MCF 10A (cell line): ENCODE data around the gene LTO1. TPM values are rescaled to one million over a fixed set of nuclear protein-coding genes. Genes with fewer than 3 reads are reported as not detected.

Experiments
- BruUV-seq: library from RNA; stranded (reverse); fragments of 400-500 nt; replicated peaks from 2 replicates; lab custom pipeline; 2021; lab: Mats Ljungman, UMichigan
- CTCF ChIA-PET: fragments of 300-600 bp; sonication (Branson Sonifier 250); formaldehyde crosslinking; extraction: SDS; loops from one replicate; lab custom pipeline; 2021; ENCODE audit warnings: antibody characterized with exemption, inconsistent platforms; lab: Yijun Ruan, JAX
- POLR2A ChIA-PET: fragments of 300-600, 350-650 bp; sonication (Branson Sonifier 250); formaldehyde crosslinking; extraction: SDS; loops from one replicate; lab custom pipeline; 2020; ENCODE audit warnings: antibody characterized with exemption, inconsistent platforms; lab: Yijun Ruan, JAX
- DNase-seq: peaks from one replicate; pipeline ENCODE4 v3.0.0-alpha.2; 2018; ENCODE audit not compliant: unreplicated experiment
- H3K27ac Mint-ChIP-seq: one replicate; pipeline ENCODE4 v1.8.0; 2022; ENCODE audit warnings: mild to moderate bottlenecking, low read depth, mixed read lengths; ENCODE audit not compliant: unreplicated experiment
- H3K27me3 Mint-ChIP-seq: one replicate; pipeline ENCODE4 v1.8.0; 2022; ENCODE audit warnings: mixed read lengths; ENCODE audit not compliant: insufficient read depth, unreplicated experiment
- H3K36me3 Mint-ChIP-seq: one replicate; pipeline ENCODE4 v1.8.0; 2022; ENCODE audit warnings: mild to moderate bottlenecking, moderate library complexity, mixed read lengths; ENCODE audit not compliant: insufficient read depth, unreplicated experiment
- H3K4me1 Mint-ChIP-seq: one replicate; pipeline ENCODE4 v1.8.0; 2022; ENCODE audit warnings: mixed read lengths; ENCODE audit not compliant: insufficient read depth, unreplicated experiment
- H3K4me3 Mint-ChIP-seq: one replicate; pipeline ENCODE4 v1.8.0; 2022; ENCODE audit warnings: mild to moderate bottlenecking, moderate library complexity, mixed read lengths; ENCODE audit not compliant: unreplicated experiment
- H3K9me3 Mint-ChIP-seq: one replicate; pipeline ENCODE4 v1.8.0; 2022; ENCODE audit warnings: mixed read lengths; ENCODE audit not compliant: unreplicated experiment
- CTCF ChIP-seq: fragments of 200-600 bp; IDR thresholded peaks from one replicate; pipeline ENCODE4 v1.8.0; 2022; ENCODE audit warnings: antibody characterized with exemption, mild to moderate bottlenecking; ENCODE audit not compliant: unreplicated experiment
- intact Hi-C: fragments of 100-400 bp; cut with micrococcal nuclease; formaldehyde crosslinking; loops from 2 replicates; pipeline ENCODE4 v1.14.1; 2022
- total RNA-seq: library from RNA; stranded (reverse); gene quantifications from 2 replicates; pipeline ENCODE4 v1.2.3, GENCODE V29; 2022

The LTO1 gene
- total RNA-seq, 1 experiment from 2014 or later = 34.2 TPM

DNA sequence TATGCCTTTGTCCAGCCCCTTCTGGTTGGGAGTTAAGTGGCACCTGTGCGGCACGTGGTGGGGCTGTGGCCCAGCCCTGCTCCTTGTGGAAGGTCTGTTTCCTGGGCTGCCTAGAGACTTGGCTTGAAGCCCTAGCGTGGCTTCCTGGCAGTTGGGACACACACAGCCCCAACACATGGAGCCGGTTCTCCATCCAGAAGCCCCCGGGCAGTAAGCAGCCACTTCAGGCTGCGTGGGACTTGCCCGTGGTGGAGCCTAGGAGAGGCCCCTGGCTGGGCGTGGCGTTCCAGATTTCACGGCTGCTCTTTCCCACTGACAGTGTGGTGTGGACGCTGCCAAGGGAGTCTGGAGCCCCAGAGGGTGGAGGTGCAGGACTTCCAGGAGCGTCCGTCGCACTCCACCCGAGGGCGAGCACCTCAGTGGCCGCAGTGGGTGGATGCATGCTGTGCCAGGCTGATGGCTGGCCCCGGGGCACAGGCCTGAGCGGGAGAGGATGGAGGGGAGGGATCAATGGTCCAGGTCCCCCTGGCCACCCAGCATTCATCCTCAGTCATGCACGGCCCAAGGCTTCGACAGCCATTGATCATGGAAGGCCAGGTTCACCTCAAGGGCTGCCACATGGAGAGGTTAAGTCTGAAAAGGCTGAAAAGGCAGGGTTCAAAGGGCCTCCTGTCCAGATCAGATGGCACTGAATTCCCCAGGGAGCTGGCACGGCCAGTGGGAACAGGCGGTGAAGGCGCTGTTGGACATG is 24.9 kb downstream of the LTO1 start:
- intact Hi-C loops = no loop called here
- no peak for DNase-seq
- no peak for TF ChIP-seq CTCF
- no peaks in the 10 kb centered on the region for H3K4me1 Mint-ChIP-seq
- CTCF ChIA-PET = no interaction called here
- H3K27me3 Mint-ChIP-seq = no peaks in the 10 kb centered on the region
- BruUV-seq = no TSS peak
- POLR2A ChIA-PET = interaction anchor here (1.1 kb wide), 1 partner anchor 25 kb away, joined by 4 read pairs; the partner anchor contains the start of gene LTO1
- H3K36me3 Mint-ChIP-seq = peaks cover 71% of the 10 kb centered on the region
- no peak overlapping the region for H3K4me3 Mint-ChIP-seq
- H3K27ac Mint-ChIP-seq = no peak overlapping the region
- no peaks in the 10 kb centered on the region for H3K9me3 Mint-ChIP-seq

DNA sequence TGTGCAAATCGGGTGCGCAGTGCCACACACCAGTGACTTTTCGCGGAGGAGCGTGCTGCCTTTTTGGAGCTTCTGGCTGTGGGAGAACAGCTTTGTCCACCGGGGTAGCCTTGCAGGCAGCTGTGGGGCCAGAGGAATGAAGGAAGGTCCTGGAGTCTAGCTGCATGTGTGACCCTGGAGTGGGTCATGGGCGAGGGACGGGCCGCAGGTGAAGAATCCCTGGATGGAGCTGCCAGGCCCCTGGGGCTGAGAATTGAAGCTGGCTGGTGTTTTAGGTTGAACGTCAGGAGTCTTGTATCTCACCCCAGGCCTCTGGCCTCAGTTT is 25.6 kb downstream of the LTO1 start:
- POLR2A ChIA-PET = interaction anchor here (1.1 kb wide), 1 partner anchor 26 kb away, joined by 4 read pairs; the partner anchor contains the start of gene LTO1

DNA sequence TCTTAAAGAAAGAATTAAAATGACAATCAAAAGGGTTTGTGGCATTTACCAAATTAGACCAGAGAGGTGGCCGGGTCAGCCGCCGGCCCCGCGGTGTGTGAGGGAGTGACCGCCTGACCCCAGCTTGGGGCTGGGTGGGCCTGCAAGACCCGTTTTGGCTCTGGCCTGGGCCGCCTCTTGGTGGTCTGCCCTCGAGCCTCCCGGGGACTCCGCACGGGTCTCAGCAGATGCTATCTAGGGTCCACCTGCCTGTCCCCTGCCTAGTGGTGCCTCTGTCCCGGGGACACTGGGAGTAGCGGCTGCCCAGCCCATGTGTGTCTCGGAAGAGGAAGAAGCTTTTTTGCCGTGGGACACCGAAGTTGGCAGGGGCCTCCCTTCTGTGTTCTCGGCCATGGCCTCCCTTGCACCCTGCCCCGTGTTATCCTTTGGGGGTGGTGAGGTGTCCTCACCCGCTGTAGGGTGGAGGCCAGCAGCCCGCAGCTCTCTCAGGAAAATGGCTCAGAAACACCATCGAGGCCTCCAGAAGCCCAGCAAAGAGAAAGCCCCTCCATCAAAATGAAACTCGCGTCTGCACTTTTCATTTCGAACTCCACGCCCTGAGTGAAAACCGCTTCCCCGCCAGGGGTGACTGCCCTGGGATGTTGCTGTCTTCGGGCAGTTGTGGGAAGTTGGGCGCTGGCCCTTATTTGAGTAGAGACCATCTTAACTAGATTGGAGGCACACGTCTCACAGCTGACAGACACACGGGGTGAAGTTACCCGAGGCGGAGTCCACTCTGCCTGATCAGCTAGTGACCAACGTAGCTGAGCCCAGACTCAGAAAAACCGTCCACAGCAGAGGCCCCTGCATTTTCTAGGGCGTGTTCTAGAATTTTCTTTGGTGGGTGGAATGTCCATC is 26.2 kb downstream of the LTO1 start:
- H3K9me3 Mint-ChIP-seq = no peaks in the 10 kb centered on the region
- peaks cover 78% of the 10 kb centered on the region for H3K36me3 Mint-ChIP-seq
- TF ChIP-seq CTCF = no peak
- H3K27me3 Mint-ChIP-seq = no peaks in the 10 kb centered on the region
- no peak for DNase-seq
- CTCF ChIA-PET = interaction anchor here (0.5 to 1.1 kb wide), 4 partner anchors 349 to 677 kb away, joined by 3 to 5 read pairs (median 4); no protein-coding TSS in a partner anchor
- no peak overlapping the region for H3K4me3 Mint-ChIP-seq
- POLR2A ChIA-PET = interaction anchor here (0.7 to 1.1 kb wide), 2 partner anchors 26 to 535 kb away, joined by 3 to 4 read pairs; partner anchors contain the start of gene LTO1
- intact Hi-C loops = no loop called here
- H3K27ac Mint-ChIP-seq = no peak overlapping the region
- no TSS peak for BruUV-seq
- H3K4me1 Mint-ChIP-seq = peaks cover 5% of the 10 kb centered on the region

More for the DNA sequence above, 25.6 kb downstream of the LTO1 start:
- Mint-ChIP-seq H3K27ac (no peak overlapping the region), H3K4me1 (no peaks in the 10 kb centered on the region), H3K27me3 (no peaks in the 10 kb centered on the region), H3K36me3 (peaks cover 72% of the 10 kb centered on the region), H3K9me3 (no peaks in the 10 kb centered on the region), H3K4me3 (no peak overlapping the region)
- TF ChIP-seq CTCF = no peak
- no peak for DNase-seq
- CTCF ChIA-PET = interaction anchor here (0.6 to 1.1 kb wide), 3 partner anchors 349 to 549 kb away, joined by 3 to 5 read pairs (median 4); no protein-coding TSS in a partner anchor
- BruUV-seq = no TSS peak
- intact Hi-C loops = no loop called here
